Measurements from ENCODE around the gene KRTAP6-2. TPM values are rescaled to one million over a fixed set of nuclear protein-coding genes. Genes with fewer than 3 reads are reported as not detected.

The KRTAP6-2 gene
- total RNA-seq, 2 donors from 2014 or later: not detected

- ATAC-seq: no peak
- no peaks in the 10 kb centered on the region for H3K36me3 ChIP-seq (replicated peaks in 1 of 2; ENCODE audit: insufficient read depth in 1 of 2, low read depth in 2 of 2)
- H3K27ac ChIP-seq: no peak overlapping the region
- 44 to 48% methylated on average over 3 of the region's 3 CpGs for WGBS, 2 donors
- H3K9me3 ChIP-seq: no peaks in the 10 kb centered on the region
- DNase-seq: no peak
- TF ChIP-seq CTCF (IDR thresholded peaks at IDR 0.05) (no peak), POLR2A (IDR thresholded peaks at IDR 0.05) (no peak)
- intact Hi-C loops (cut with DNase I): no loop called here
- H3K4me1 ChIP-seq: no peaks in the 10 kb centered on the region
- no peaks in the 10 kb centered on the region for H3K27me3 ChIP-seq
- no peak overlapping the region for H3K4me3 ChIP-seq
Measured at GRCh38 chr21:30580132-30580531, 18.6 kb downstream of the KRTAP6-2 start.

GRCh38 chr21:30579346-30579745 is 19.4 kb downstream of the KRTAP6-2 start:
- ATAC-seq: no peak
- Histone ChIP-seq H3K9me3 (no peaks in the 10 kb centered on the region), H3K4me1 (no peaks in the 10 kb centered on the region), H3K27ac (no peak overlapping the region), H3K27me3 (no peaks in the 10 kb centered on the region), H3K4me3 (no peak overlapping the region), H3K36me3 (replicated peaks in 1 of 2; ENCODE audit: insufficient read depth in 1 of 2, low read depth in 2 of 2) (no peaks in the 10 kb centered on the region)
- 50 to 52% methylated on average over 1 of the region's 1 CpG for WGBS, 2 donors
- no peak for DNase-seq
- intact Hi-C loops (cut with DNase I): no loop called here
- TF ChIP-seq POLR2A (IDR thresholded peaks at IDR 0.05): no peak
- no peak for TF ChIP-seq CTCF (IDR thresholded peaks at IDR 0.05)

GRCh38 chr21:30577766-30578165 is 20.9 kb downstream of the KRTAP6-2 start:
- DNase-seq: no peak
- Histone ChIP-seq H3K27me3 (no peaks in the 10 kb centered on the region), H3K4me1 (no peaks in the 10 kb centered on the region), H3K9me3 (no peaks in the 10 kb centered on the region), H3K36me3 (replicated peaks in 1 of 2; ENCODE audit: insufficient read depth in 1 of 2, low read depth in 2 of 2) (no peaks in the 10 kb centered on the region), H3K4me3 (no peak overlapping the region), H3K27ac (no peak overlapping the region)
- ATAC-seq: no peak
- intact Hi-C loops (cut with DNase I): no loop called here
- TF ChIP-seq CTCF (IDR thresholded peaks at IDR 0.05) (no peak), POLR2A (IDR thresholded peaks at IDR 0.05) (no peak)

- ATAC-seq: no peak
- H3K36me3 ChIP-seq (replicated peaks in 1 of 2; ENCODE audit: insufficient read depth in 1 of 2, low read depth in 2 of 2): no peaks in the 10 kb centered on the region
- TF ChIP-seq CTCF (IDR thresholded peaks at IDR 0.05): no peak
- TF ChIP-seq POLR2A (IDR thresholded peaks at IDR 0.05): no peak
- no peaks in the 10 kb centered on the region for H3K9me3 ChIP-seq
- no peaks in the 10 kb centered on the region for H3K4me1 ChIP-seq
- no peaks in the 10 kb centered on the region for H3K27me3 ChIP-seq
- no peak for DNase-seq
- no peak overlapping the region for H3K4me3 ChIP-seq
- no peak overlapping the region for H3K27ac ChIP-seq
- intact Hi-C loops (cut with DNase I): no loop called here
Measured at GRCh38 chr21:30567617-30568016, 31.1 kb downstream of the KRTAP6-2 start.

GRCh38 chr21:30563630-30564029 is 35.1 kb downstream of the KRTAP6-2 start:
- TF ChIP-seq POLR2A (IDR thresholded peaks at IDR 0.05): no peak
- TF ChIP-seq CTCF (IDR thresholded peaks at IDR 0.05): no peak
- Histone ChIP-seq H3K36me3 (replicated peaks in 1 of 2; ENCODE audit: insufficient read depth in 1 of 2, low read depth in 2 of 2) (no peaks in the 10 kb centered on the region), H3K9me3 (no peaks in the 10 kb centered on the region), H3K27ac (no peak overlapping the region), H3K27me3 (no peaks in the 10 kb centered on the region), H3K4me1 (no peaks in the 10 kb centered on the region), H3K4me3 (no peak overlapping the region)
- DNase-seq (no peak), ATAC-seq (no peak)
- WGBS, 2 donors: 79 to 88% methylated on average over 2 of the region's 2 CpGs
- intact Hi-C loops (cut with DNase I): no loop called here
